Transverse colon (tissue), 4 donors: ENCODE measurements around the gene PRRC1. TPM values are rescaled to one million over a fixed set of nuclear protein-coding genes. Genes with fewer than 3 reads are reported as not detected.
A peak's percentile ranks its signal among the peaks of the same experiment; 100 is the strongest.

Source experiments
- DNase-seq: peaks from one replicate; pipeline ENCODE4 v3.0.0-alpha.2; 2019
- H3K27ac ChIP-seq, 4 donors: fragments of 200-600 bp; sonication (generic); 2 replicates each; pipeline ENCODE4 v1.5.1; 2016 to 2018; ENCODE audit warnings: inconsistent platforms in 4 of 4
- H3K27me3 ChIP-seq: fragments of 200-600 bp; sonication (generic); 2 replicates; pipeline ENCODE4 v1.5.1; 2017; ENCODE audit warnings: inconsistent platforms
- H3K36me3 ChIP-seq, 4 donors: fragments of 200-600 bp; sonication (generic); 2 replicates each; pipeline ENCODE4 v1.5.1; 2017 to 2019; ENCODE audit warnings: inconsistent platforms in 4 of 4
- H3K4me1 ChIP-seq, 4 donors: fragments of 200-600 bp; sonication (generic); 2 replicates each; pipeline ENCODE4 v1.5.1; 2017 to 2020; ENCODE audit warnings: inconsistent platforms in 4 of 4
- H3K4me3 ChIP-seq, 4 donors: fragments of 200-600 bp; sonication (generic); 1 replicate in 1 of 4; 2 replicates in 3 of 4; pipeline versions ENCODE4 v1.5.1 to v1.6.1; 2017 to 2019; ENCODE audit warnings: inconsistent platforms in 4 of 4
- H3K9me3 ChIP-seq, 2 donors: fragments of 200-600 bp; sonication (generic); 2 replicates each; pipeline ENCODE4 v1.5.1; 2017 to 2019; ENCODE audit warnings: inconsistent platforms in 2 of 2
- CTCF ChIP-seq, 5 experiments: fragments of 200-600 bp in 3 of 5; fragments of 450-650 bp in 2 of 5; sonication (generic) in 3 of 5; IDR thresholded peaks; 1 replicate in 2 of 5; 2 replicates in 3 of 5; pipeline ENCODE4 v1.5.1; 2016 to 2017; ENCODE audit warnings: antibody characterized with exemption in 5 of 5, inconsistent platforms in 3 of 5, mild to moderate bottlenecking in 2 of 5, moderate library complexity in 1 of 5
- EP300 ChIP-seq: sonication (generic); formaldehyde crosslinking; IDR thresholded peaks from one replicate; pipeline ENCODE4 v1.6.1; 2017; ENCODE audit warnings: antibody characterized with exemption, low read depth
- POLR2A ChIP-seq: fragments of 450-650 bp; IDR thresholded peaks from one replicate; pipeline ENCODE4 v1.6.1; 2016; ENCODE audit warnings: antibody characterized with exemption, mild to moderate bottlenecking, moderate library complexity
- POLR2AphosphoS5 ChIP-seq, 3 donors: sonication (generic); formaldehyde crosslinking; IDR thresholded peaks; one replicate each; pipeline ENCODE4 v1.6.1; 2016; ENCODE audit warnings: antibody characterized with exemption in 3 of 3
- WGBS, 2 donors: methylation state at CpG; one replicate each; pipeline ENCODE4 v1.1.5; 2018; ENCODE audit warnings: low coverage in 1 of 2; 5-methylcytosine and 5-hydroxymethylcytosine counted together
- in situ Hi-C, 4 donors: fragments of 200-750 bp; cut with MboI; loops; one replicate each; pipeline versions ENCODE4 v1.15.0 to v1.15.1; 2017; ENCODE audit warnings: low sequenced_read_pairs in 3 of 4, low pct_ligation_motif_present in 1 of 4, low pct_unique_long_range_greater_than_20kb in 1 of 4
- intact Hi-C: fragments of 100-400 bp; cut with DNase I; formaldehyde crosslinking; loops from one replicate; pipeline ENCODE4 v1.15.1; 2023; ENCODE audit warnings: low total_unique reads
- total RNA-seq, 4 donors: library from RNA; depleted of rRNA; stranded (reverse); fragments of >200 nt; gene quantifications; one replicate each; pipeline ENCODE4 v1.1.0, GENCODE V29; 2016

Gene PRRC1
- total RNA-seq, 4 donors from 2014 or later, result 11.2 to 56.0 (median 29.4) TPM

DNA sequence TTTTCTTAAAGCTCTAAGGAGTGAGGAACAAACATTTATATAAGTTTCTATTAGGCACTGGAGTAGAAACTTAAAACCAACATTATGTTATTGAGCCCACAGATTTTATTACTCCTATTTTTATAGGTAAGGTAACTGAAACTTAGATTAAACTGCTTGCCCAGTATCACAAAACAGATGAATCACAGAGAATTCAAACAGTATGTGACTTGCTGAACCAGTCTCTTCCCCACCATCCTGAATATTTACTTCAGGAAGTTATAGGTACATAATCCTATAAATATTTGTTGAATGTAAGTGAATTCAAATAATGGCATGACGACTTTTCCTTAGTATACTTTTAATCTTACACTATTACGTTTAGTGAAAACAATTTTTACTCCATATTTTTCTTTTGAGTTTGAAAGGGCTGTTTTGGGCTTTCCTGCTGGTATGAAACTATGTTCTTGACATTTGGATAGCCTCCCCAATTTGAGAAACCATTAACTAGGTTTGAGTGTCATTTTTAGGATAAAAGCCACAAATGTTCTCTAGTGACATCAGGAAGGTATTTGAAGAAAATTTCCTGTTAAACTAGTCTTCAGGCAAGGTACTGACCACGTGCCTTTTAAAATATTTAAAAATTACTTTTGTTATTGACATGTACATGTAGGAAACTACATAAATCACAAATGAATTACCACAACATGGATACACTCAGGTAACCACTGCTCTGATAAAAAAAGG lies 39.3 kb downstream of the PRRC1 start:
- WGBS, 2 donors, result 77 to 85% methylated on average over 3 of the region's 3 CpGs
- Histone ChIP-seq H3K9me3 (no peaks in the 10 kb centered on the region), H3K4me3 (no peak overlapping the region), H3K27me3 (no peaks in the 10 kb centered on the region), H3K4me1 (peaks cover 0 to 24% (median 2%) of the 10 kb centered on the region in 4 donors), H3K36me3 (peaks cover 0 to 18% (median 7%) of the 10 kb centered on the region in 4 donors), H3K27ac (no peak overlapping the region)
- TF ChIP-seq EP300, result no peak
- no peak for TF ChIP-seq POLR2A
- no peak for TF ChIP-seq POLR2AphosphoS5 (IDR thresholded peaks at IDR 0.05)
- TF ChIP-seq CTCF (IDR thresholded peaks at IDR 0.05), result no peak
- in situ Hi-C loops (loop anchor here in 1 of 4 donors (25.0 kb wide), 1 partner anchor 306 kb away; no protein-coding TSS in a partner anchor), intact Hi-C loops (no loop called here)
- no peak for DNase-seq

- WGBS, 2 donors, result 22 to 43% methylated on average over 2 of the region's 2 CpGs
- peaks cover 0 to 33% (median 3%) of the 10 kb centered on the region in 4 donors for H3K4me1 ChIP-seq
- H3K27me3 ChIP-seq, result no peaks in the 10 kb centered on the region
- intact Hi-C loops, result no loop called here
- in situ Hi-C loops, result loop anchor here in 1 of 4 donors (25.0 kb wide), 1 partner anchor 304 kb away; no protein-coding TSS in a partner anchor
- TF ChIP-seq CTCF (IDR thresholded peaks at IDR 0.05) (no peak), POLR2AphosphoS5 (IDR thresholded peaks at IDR 0.05) (no peak), POLR2A (no peak), EP300 (no peak)
- H3K36me3 ChIP-seq, result peaks cover 0 to 14% (median 4%) of the 10 kb centered on the region in 4 donors
- no peak for DNase-seq
- no peaks in the 10 kb centered on the region for H3K9me3 ChIP-seq
- H3K27ac ChIP-seq, result no peak overlapping the region
- H3K4me3 ChIP-seq, result no peak overlapping the region
Observed at GRCh38 chr5:127558273-127558672, 40.8 kb downstream of the PRRC1 start.

DNA sequence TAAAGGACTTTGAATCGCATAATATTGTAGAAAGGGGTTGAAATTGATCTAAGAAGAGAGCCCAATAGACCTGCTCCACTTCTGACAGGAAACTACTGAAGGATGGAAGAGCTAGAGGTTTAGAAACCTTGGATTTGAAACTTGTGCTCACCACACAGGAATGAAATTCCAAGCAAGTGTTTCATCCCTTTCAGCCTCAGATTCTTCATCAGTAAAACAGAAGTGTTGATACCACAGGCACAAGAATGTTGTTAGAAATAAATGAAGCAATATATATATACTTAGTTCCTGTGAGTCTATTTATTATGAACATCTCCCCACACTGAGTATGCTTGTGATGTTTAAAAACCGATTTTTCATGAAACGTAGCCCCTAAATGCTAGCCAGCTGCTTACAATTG lies 43.8 kb downstream of the PRRC1 start:
- Histone ChIP-seq H3K27me3 (no peaks in the 10 kb centered on the region), H3K4me3 (no peak overlapping the region), H3K27ac (no peak overlapping the region), H3K4me1 (peaks cover 0 to 33% (median 3%) of the 10 kb centered on the region in 4 donors), H3K9me3 (no peaks in the 10 kb centered on the region), H3K36me3 (no peaks in the 10 kb centered on the region)
- intact Hi-C loops, result loop anchor here (10.0 kb wide), 2 partner anchors 184 to 644 kb away; no protein-coding TSS in a partner anchor
- no peak for DNase-seq
- 74 to 91% methylated on average over 3 of the region's 3 CpGs for WGBS, 2 donors
- TF ChIP-seq POLR2A, result no peak
- no peak for TF ChIP-seq EP300
- TF ChIP-seq CTCF (IDR thresholded peaks at IDR 0.05), result no peak
- no peak for TF ChIP-seq POLR2AphosphoS5 (IDR thresholded peaks at IDR 0.05)
- in situ Hi-C loops, result loop anchor here in 3 of 4 donors (10.0 to 25.0 kb wide), 3 partner anchors 301 to 644 kb away; no protein-coding TSS in a partner anchor

DNA sequence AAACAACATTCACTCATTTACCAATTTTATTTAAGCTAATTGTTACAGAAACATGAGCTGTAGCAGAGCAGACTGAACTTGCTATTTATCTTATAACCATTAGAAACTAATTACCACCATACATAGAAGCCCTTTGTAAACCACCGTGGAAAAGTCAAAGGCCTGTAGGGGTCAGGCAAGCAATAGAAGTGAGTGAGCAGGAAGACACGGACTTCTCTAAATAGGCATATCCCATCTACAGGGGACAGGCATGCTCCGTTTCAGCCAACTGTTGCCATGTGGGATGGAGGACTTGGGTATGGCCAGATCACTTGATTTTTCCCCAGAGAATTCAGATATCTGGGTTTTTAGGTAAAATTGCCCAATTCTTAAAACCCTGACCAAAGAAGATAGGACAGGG lies 44.8 kb downstream of the PRRC1 start:
- in situ Hi-C loops, result loop anchor here in 3 of 4 donors (10.0 to 25.0 kb wide), 3 partner anchors 300 to 643 kb away; no protein-coding TSS in a partner anchor
- H3K27ac ChIP-seq, result no peak overlapping the region

More for the DNA sequence above, 44.8 kb downstream of the PRRC1 start:
- H3K4me3 ChIP-seq, result no peak overlapping the region
- H3K27me3 ChIP-seq, result no peaks in the 10 kb centered on the region
- WGBS, 2 donors, result 18% methylated on average over 3 of the region's 3 CpGs; no CpG with 5 or more reads in 1 of the 2 donors
- TF ChIP-seq CTCF (IDR thresholded peaks at IDR 0.05), result peak in 1 of 5 experiments; percentile 13
- TF ChIP-seq EP300, result no peak
- peaks cover 0 to 24% (median 2%) of the 10 kb centered on the region in 4 donors for H3K4me1 ChIP-seq
- H3K36me3 ChIP-seq, result no peaks in the 10 kb centered on the region
- no peak for DNase-seq
- intact Hi-C loops, result loop anchor here (10.0 kb wide), 2 partner anchors 183 to 643 kb away; no protein-coding TSS in a partner anchor
- H3K9me3 ChIP-seq, result no peaks in the 10 kb centered on the region
